SIG-M5 (cell line): ENCODE results near the gene CCNF.
A peak's percentile ranks its signal among the peaks of the same experiment; 100 is the strongest.

Source experiments
- DNase-seq: peaks from one replicate; lab custom pipeline; 2025; lab: John Stamatoyannopoulos, UW

CCNF gene

GRCh38 chr16:2458887-2459646 lies 29.8 kb downstream of the CCNF start:
- DNase-seq, result no peak

GRCh38 chr16:2459647-2460390 lies 30.6 kb downstream of the CCNF start, which contains the start of gene TEDC2:
TEDC2 (plus strand) TSS chr16:2460109; CDS start chr16:2460145, 36 bp downstream.
- peak; percentile 67 for DNase-seq

GRCh38 chr16:2460391-2460713 lies 31.1 kb downstream of the CCNF start:
- DNase-seq, result no peak

GRCh38 chr16:2460916-2461315 lies 31.7 kb downstream of the CCNF start:
- DNase-seq, result no peak

GRCh38 chr16:2462031-2462866 lies 33.0 kb downstream of the CCNF start:
- no peak for DNase-seq

- no peak for DNase-seq
Measured at GRCh38 chr16:2464333-2464732, 35.1 kb downstream of the CCNF start.

- DNase-seq, result no peak
Measured at GRCh38 chr16:2465653-2466415, 36.6 kb downstream of the CCNF start.

GRCh38 chr16:2466667-2467527 lies 37.6 kb downstream of the CCNF start:
- no peak for DNase-seq

GRCh38 chr16:2467528-2468232 lies 38.4 kb downstream of the CCNF start:
- DNase-seq, result no peak

- DNase-seq, result no peak
Measured at GRCh38 chr16:2468233-2468724, 39.0 kb downstream of the CCNF start.

- DNase-seq, result no peak
Measured at GRCh38 chr16:2468725-2469398, 39.6 kb downstream of the CCNF start.

GRCh38 chr16:2469399-2470233 lies 40.4 kb downstream of the CCNF start:
- DNase-seq, result no peak

GRCh38 chr16:2470234-2470601 lies 41.0 kb downstream of the CCNF start:
- DNase-seq, result no peak

- DNase-seq, result no peak
Measured at GRCh38 chr16:2470603-2471015, 41.4 kb downstream of the CCNF start.

GRCh38 chr16:2471016-2471652 lies 41.9 kb downstream of the CCNF start, which contains the start of gene NTN3:
NTN3 (plus strand) TSS chr16:2471297; CDS start chr16:2471702, 405 bp downstream.
- DNase-seq, result no peak

GRCh38 chr16:2471653-2472487 lies 42.6 kb downstream of the CCNF start:
- no peak for DNase-seq

- no peak for DNase-seq
Measured at GRCh38 chr16:2472488-2472864, 43.2 kb downstream of the CCNF start.
